ENCODE measurements around the gene IL17RD.

IL17RD gene

GRCh38 chr3:57154470-57155309 lies 10.5 kb downstream of the IL17RD start:
- no peak overlapping the region for H3K4me3 ChIP-seq (ENCODE audit: control insufficient read depth, low read depth, low read length)
- no peak for DNase-seq (ENCODE audit: low read depth)
- no peak for TF ChIP-seq CTCF (IDR thresholded peaks at IDR 0.05; ENCODE audit: control insufficient read depth, insufficient read depth, low read depth, low read length, missing control alignments)

GRCh38 chr3:57152151-57153143 lies 12.7 kb downstream of the IL17RD start:
- no peak for DNase-seq (ENCODE audit: low read depth)
- H3K4me3 ChIP-seq (ENCODE audit: control insufficient read depth, low read depth, low read length), result no peak overlapping the region
- TF ChIP-seq CTCF (IDR thresholded peaks at IDR 0.05; ENCODE audit: control insufficient read depth, insufficient read depth, low read depth, low read length, missing control alignments), result no peak

GRCh38 chr3:57151749-57152148 lies 13.4 kb downstream of the IL17RD start:
- H3K4me3 ChIP-seq (ENCODE audit: control insufficient read depth, low read depth, low read length), result no peak overlapping the region
- TF ChIP-seq CTCF (IDR thresholded peaks at IDR 0.05; ENCODE audit: control insufficient read depth, insufficient read depth, low read depth, low read length, missing control alignments), result no peak
- no peak for DNase-seq (ENCODE audit: low read depth)

GRCh38 chr3:57151021-57151449 lies 14.1 kb downstream of the IL17RD start:
- no peak for DNase-seq (ENCODE audit: low read depth)
- no peak overlapping the region for H3K4me3 ChIP-seq (ENCODE audit: control insufficient read depth, low read depth, low read length)
- no peak for TF ChIP-seq CTCF (IDR thresholded peaks at IDR 0.05; ENCODE audit: control insufficient read depth, insufficient read depth, low read depth, low read length, missing control alignments)

GRCh38 chr3:57150113-57150581 lies 15.0 kb downstream of the IL17RD start:
- H3K4me3 ChIP-seq (ENCODE audit: control insufficient read depth, low read depth, low read length), result no peak overlapping the region
- TF ChIP-seq CTCF (IDR thresholded peaks at IDR 0.05; ENCODE audit: control insufficient read depth, insufficient read depth, low read depth, low read length, missing control alignments), result no peak
- DNase-seq (ENCODE audit: low read depth), result no peak

GRCh38 chr3:57147071-57147470 lies 18.1 kb downstream of the IL17RD start:
- TF ChIP-seq CTCF (IDR thresholded peaks at IDR 0.05; ENCODE audit: control insufficient read depth, insufficient read depth, low read depth, low read length, missing control alignments), result no peak
- no peak overlapping the region for H3K4me3 ChIP-seq (ENCODE audit: control insufficient read depth, low read depth, low read length)
- no peak for DNase-seq (ENCODE audit: low read depth)
